Activated CD8-positive, alpha-beta T cell treated with anti-CD3 and anti-CD28 coated beads for 36 hours (primary cell): ENCODE data around the gene TEX26. TPM values are rescaled to one million over a fixed set of nuclear protein-coding genes. Genes with fewer than 3 reads are reported as not detected.

Experiments used
- ATAC-seq: fragments of 200-7000 bp; cut with Tn5 transposase; one replicate; pipeline ENCODE4 v1.10.0; 2021; ENCODE audit warnings: mild to moderate bottlenecking, moderate library complexity
- CTCF ChIA-PET: fragments of 350-600 bp; sonication (Branson Sonifier 250); formaldehyde crosslinking; loops from one replicate; lab custom pipeline; 2021; ENCODE audit warnings: antibody characterized with exemption; lab: Charles Lee
- POLR2A ChIA-PET: fragments of 350-600 bp; sonication (Branson Sonifier 250); formaldehyde crosslinking; loops from one replicate; lab custom pipeline; 2021; ENCODE audit warnings: antibody characterized with exemption; lab: Charles Lee
- DNase-seq: peaks from one replicate; pipeline ENCODE4 v3.0.0-alpha.2; 2020
- H3K27ac Mint-ChIP-seq: one replicate; pipeline ENCODE4 v1.8.0; 2021; ENCODE audit warnings: mild to moderate bottlenecking, mixed read lengths
- H3K27me3 Mint-ChIP-seq: one replicate; pipeline ENCODE4 v1.8.0; 2021; ENCODE audit warnings: mixed read lengths
- H3K36me3 Mint-ChIP-seq: one replicate; pipeline ENCODE4 v1.8.0; 2021; ENCODE audit warnings: low read depth, mixed read lengths
- H3K4me1 Mint-ChIP-seq: one replicate; pipeline ENCODE4 v1.8.0; 2021; ENCODE audit warnings: low read depth, mixed read lengths
- H3K4me3 Mint-ChIP-seq: one replicate; pipeline ENCODE4 v1.8.0; 2021; ENCODE audit warnings: mild to moderate bottlenecking, moderate library complexity, mixed read lengths
- H3K9me3 Mint-ChIP-seq: one replicate; pipeline ENCODE4 v1.8.0; 2021; ENCODE audit warnings: mixed read lengths
- CTCF ChIP-seq: fragments of 200-600 bp; IDR thresholded peaks from one replicate; pipeline ENCODE4 v1.8.0; 2022; ENCODE audit warnings: antibody characterized with exemption, mild to moderate bottlenecking
- intact Hi-C: fragments of 100-400 bp; cut with micrococcal nuclease; formaldehyde crosslinking; loops from one replicate; pipeline ENCODE4 v1.10.0; 2022
- total RNA-seq, 2 experiments: library from RNA; stranded (reverse); gene quantifications; one replicate each; pipeline ENCODE4 v1.2.3, GENCODE V29; 2021

The TEX26 gene
- total RNA-seq, 2 experiments from 2014 or later: not detected

- H3K4me3 Mint-ChIP-seq: no peak overlapping the region
- TF ChIP-seq CTCF: no peak
- H3K36me3 Mint-ChIP-seq: no peaks in the 10 kb centered on the region
- no peak overlapping the region for H3K27ac Mint-ChIP-seq
- peaks cover 19% of the 10 kb centered on the region for H3K27me3 Mint-ChIP-seq
- DNase-seq (no peak), ATAC-seq (no peak)
- intact Hi-C loops: no loop called here
- CTCF ChIA-PET: interaction anchor here (1.8 kb wide), 1 partner anchor 44 kb away, joined by 7 read pairs; no protein-coding TSS in a partner anchor
- H3K4me1 Mint-ChIP-seq: no peaks in the 10 kb centered on the region
- H3K9me3 Mint-ChIP-seq: no peaks in the 10 kb centered on the region
- POLR2A ChIA-PET: no interaction called here
These were observed 90.6 kb downstream of the TEX26 start for GRCh38 chr13:31022928-31023530.

Other genes starting within 250 kb of the TEX26 start
- 10 to 100 TPM; 40.5 to 42.2 TPM for gene ALOX5AP, start 197.1 kb upstream of the TEX26 start, total RNA-seq
- gene MEDAG, start 26.4 kb upstream of the TEX26 start, total RNA-seq: not detected
- 100 to 1,000 TPM; 214 TPM for gene HSPH1, start 229.2 kb downstream of the TEX26 start, total RNA-seq